SK-N-SH treated with all-trans-retinoic acid at 6 μM for 48 hours (cell line): ENCODE data around the gene VRK2.

Experiments
- ATAC-seq: fragments of 200-7000 bp; cut with Tn5 transposase; 3 replicates; pipeline ENCODE4 v1.9.1; 2020; ENCODE audit warnings: mild to moderate bottlenecking, moderate library complexity
- ARNTL ChIP-seq: fragments of 450-650 bp; formaldehyde crosslinking; IDR thresholded peaks from 2 replicates; pipeline ENCODE4 v1.5.0; 2020; ENCODE audit warnings: low read depth, mild to moderate bottlenecking, moderate library complexity, borderline replicate concordance
- BACH2 ChIP-seq: fragments of 250-450 bp; sonication (Bioruptor Pico); IDR thresholded peaks from 2 replicates; pipeline ENCODE4 v1.9.0; 2021; ENCODE audit warnings: mild to moderate bottlenecking, borderline replicate concordance
- CSDC2 ChIP-seq: fragments of 250-450 bp; sonication (Bioruptor Pico); IDR thresholded peaks from 2 replicates; pipeline ENCODE4 v1.5.0; 2020; ENCODE audit warnings: mild to moderate bottlenecking, moderate library complexity
- ESRRG ChIP-seq: fragments of 250-450 bp; sonication (Bioruptor Pico); IDR thresholded peaks from 2 replicates; pipeline ENCODE4 v1.6.1; 2021; ENCODE audit warnings: mild to moderate bottlenecking
- GLIS3 ChIP-seq: fragments of 250-450 bp; sonication (Bioruptor Pico); IDR thresholded peaks from 2 replicates; pipeline ENCODE4 v1.5.0; 2020; ENCODE audit warnings: mild to moderate bottlenecking, moderate library complexity
- ISL1 ChIP-seq: fragments of 250-450 bp; sonication (Bioruptor Pico); IDR thresholded peaks from 2 replicates; pipeline ENCODE4 v2.1.2; 2022; ENCODE audit warnings: mild to moderate bottlenecking, moderate library complexity
- OSR1 ChIP-seq: fragments of 250-450 bp; sonication (Bioruptor Pico); IDR thresholded peaks from 2 replicates; pipeline ENCODE4 v1.8.0; 2022; ENCODE audit warnings: moderate library complexity, mild to moderate bottlenecking, inconsistent platforms
- PATZ1 ChIP-seq: fragments of 250-450 bp; sonication (Bioruptor Pico); IDR thresholded peaks from 2 replicates; pipeline ENCODE4 v1.8.0; 2020; ENCODE audit warnings: mild to moderate bottlenecking, moderate library complexity, borderline replicate concordance
- POU6F1 ChIP-seq: fragments of 250-450 bp; sonication (Bioruptor Pico); IDR thresholded peaks from 2 replicates; pipeline ENCODE4 v1.8.0; 2021; ENCODE audit warnings: low read depth, mild to moderate bottlenecking, moderate library complexity, borderline replicate concordance
- PPARA ChIP-seq: fragments of 250-450 bp; sonication (Bioruptor Pico); IDR thresholded peaks from 2 replicates; pipeline ENCODE4 v1.5.0; 2020; ENCODE audit warnings: mild to moderate bottlenecking, borderline replicate concordance
- RARB ChIP-seq: fragments of 250-450 bp; sonication (Bioruptor Pico); IDR thresholded peaks from 2 replicates; pipeline ENCODE4 v1.8.0; 2021; ENCODE audit warnings: mild to moderate bottlenecking, moderate library complexity
- SNAI2 ChIP-seq: fragments of 250-450 bp; sonication (Bioruptor Pico); IDR thresholded peaks from 2 replicates; pipeline ENCODE4 v1.5.0; 2020; ENCODE audit warnings: mild to moderate bottlenecking, moderate library complexity
- TCF4 ChIP-seq: fragments of 250-450 bp; sonication (Bioruptor Pico); IDR thresholded peaks from 2 replicates; pipeline ENCODE4 v1.8.0; 2021; ENCODE audit warnings: mild to moderate bottlenecking, moderate library complexity, borderline replicate concordance
- TOX ChIP-seq: fragments of 250-450 bp; sonication (Bioruptor Pico); IDR thresholded peaks from 2 replicates; pipeline ENCODE4 v1.8.0; 2021; ENCODE audit warnings: mild to moderate bottlenecking, moderate library complexity, borderline replicate concordance
- TSHZ2 ChIP-seq: fragments of 250-450 bp; sonication (Bioruptor Pico); IDR thresholded peaks from 2 replicates; pipeline ENCODE4 v1.5.0; 2020; ENCODE audit warnings: mild to moderate bottlenecking, moderate library complexity
- ZC3H10 ChIP-seq: fragments of 250-450 bp; sonication (Bioruptor Pico); IDR thresholded peaks from 2 replicates; pipeline ENCODE4 v1.5.1; 2021; ENCODE audit warnings: mild to moderate bottlenecking, moderate library complexity
- ZFP3 ChIP-seq: fragments of 250-450 bp; sonication (Bioruptor Pico); IDR thresholded peaks from 2 replicates; pipeline ENCODE4 v1.5.0; 2020; ENCODE audit warnings: mild to moderate bottlenecking, moderate library complexity
- ZFP30 ChIP-seq: fragments of 450-650 bp; formaldehyde crosslinking; IDR thresholded peaks from 2 replicates; pipeline ENCODE4 v1.5.0; 2022; ENCODE audit warnings: mild to moderate bottlenecking, moderate library complexity
- ZNF565 ChIP-seq: fragments of 450-650 bp; formaldehyde crosslinking; conservative IDR thresholded peaks from 2 replicates; pipeline ENCODE4 v1.5.0; 2020; ENCODE audit warnings: low read depth, mild to moderate bottlenecking, moderate library complexity
- ZNF8 ChIP-seq: fragments of 450-650 bp; formaldehyde crosslinking; IDR thresholded peaks from 2 replicates; pipeline ENCODE4 v1.5.0; 2020; ENCODE audit warnings: mild to moderate bottlenecking, moderate library complexity
- TF ChIP-seq, protein P1 (sequence below): fragments of 250-450 bp; sonication (Bioruptor Pico); IDR thresholded peaks from 2 replicates; pipeline ENCODE4 v1.5.1; 2020; ENCODE audit warnings: low read depth, mild to moderate bottlenecking, moderate library complexity

VRK2 gene

DNA sequence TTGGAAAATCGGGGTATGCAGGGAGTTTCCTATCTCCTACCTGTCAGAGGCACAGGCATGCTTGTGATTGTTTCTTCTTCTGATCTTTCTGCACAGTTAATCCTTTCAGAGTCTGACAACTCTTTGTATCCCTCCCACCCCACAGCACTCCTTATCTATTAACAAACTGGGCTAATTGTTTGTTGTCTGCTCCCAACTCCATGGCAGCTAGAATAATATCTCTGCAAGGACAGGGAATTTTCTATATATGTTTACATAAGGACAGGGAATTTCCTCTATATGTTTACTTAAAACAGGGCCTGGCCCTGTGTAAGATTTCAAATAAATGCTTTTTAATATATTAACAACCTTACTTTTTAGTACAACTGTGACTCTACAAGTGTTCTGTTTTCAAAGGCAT, 36.0 kb upstream of the VRK2 start:
- TF ChIP-seq OSR1 (no peak), GLIS3 (CRISPR knock-in tag) (no peak), ZFP30 (CRISPR knock-in tag) (no peak), BACH2 (CRISPR knock-in tag) (no peak), ESRRG (no peak), ZNF565 (CRISPR knock-in tag) (no peak), PPARA (CRISPR knock-in tag) (no peak), PATZ1 (CRISPR knock-in tag) (no peak), ISL1 (no peak), TSHZ2 (CRISPR knock-in tag) (no peak), TOX (CRISPR knock-in tag) (no peak), ZNF8 (CRISPR knock-in tag) (no peak), ARNTL (no peak), SNAI2 (CRISPR knock-in tag) (no peak), RARB (no peak), ZFP3 (CRISPR knock-in tag) (no peak), CSDC2 (CRISPR knock-in tag) (no peak), POU6F1 (CRISPR knock-in tag) (no peak), TCF4 (CRISPR knock-in tag) (no peak)
- TF ChIP-seq, protein P1, sequence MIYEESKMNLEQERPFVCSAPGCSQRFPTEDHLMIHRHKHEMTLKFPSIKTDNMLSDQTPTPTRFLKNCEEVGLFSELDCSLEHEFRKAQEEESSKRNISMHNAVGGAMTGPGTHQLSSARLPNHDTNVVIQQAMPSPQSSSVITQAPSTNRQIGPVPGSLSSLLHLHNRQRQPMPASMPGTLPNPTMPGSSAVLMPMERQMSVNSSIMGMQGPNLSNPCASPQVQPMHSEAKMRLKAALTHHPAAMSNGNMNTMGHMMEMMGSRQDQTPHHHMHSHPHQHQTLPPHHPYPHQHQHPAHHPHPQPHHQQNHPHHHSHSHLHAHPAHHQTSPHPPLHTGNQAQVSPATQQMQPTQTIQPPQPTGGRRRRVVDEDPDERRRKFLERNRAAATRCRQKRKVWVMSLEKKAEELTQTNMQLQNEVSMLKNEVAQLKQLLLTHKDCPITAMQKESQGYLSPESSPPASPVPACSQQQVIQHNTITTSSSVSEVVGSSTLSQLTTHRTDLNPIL (CRISPR knock-in tag), result no peak
- ATAC-seq, result no peak

DNA sequence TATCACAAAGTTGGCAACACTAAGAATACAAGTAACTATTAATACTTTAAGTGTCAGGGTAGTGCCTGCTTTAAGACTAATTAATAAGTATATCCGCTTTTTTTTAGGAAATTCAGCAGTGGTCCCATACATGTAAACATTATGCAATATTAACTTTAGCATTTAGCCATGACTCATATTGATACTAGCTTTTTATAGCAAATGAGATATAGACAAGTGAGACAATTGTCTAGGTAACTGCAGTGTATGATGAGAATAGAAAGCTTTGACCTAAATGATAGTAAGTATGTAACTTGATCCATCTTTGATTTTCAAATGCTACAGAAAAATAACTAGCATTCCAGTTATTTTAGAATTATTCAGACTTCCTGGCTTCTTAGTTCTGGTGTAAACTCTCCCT, 27.4 kb upstream of the VRK2 start:
- no peak for ATAC-seq

More for the DNA sequence above, 27.4 kb upstream of the VRK2 start:
- TF ChIP-seq GLIS3 (CRISPR knock-in tag), result no peak
- TF ChIP-seq ISL1, result no peak
- TF ChIP-seq, protein P1 (CRISPR knock-in tag), result no peak
- no peak for TF ChIP-seq ZC3H10 (CRISPR knock-in tag)
- no peak for TF ChIP-seq PATZ1 (CRISPR knock-in tag)
- TF ChIP-seq, all 23 proteins: peak for 0
